Transverse colon (tissue), 4 donors: ENCODE results near the gene DDX55.

Experiments
- CTCF ChIP-seq, 5 experiments: fragments of 200-600 bp in 3 of 5; fragments of 450-650 bp in 2 of 5; sonication (generic) in 3 of 5; IDR thresholded peaks; 1 replicate in 2 of 5; 2 replicates in 3 of 5; pipeline ENCODE4 v1.5.1; 2016 to 2017; ENCODE audit warnings: antibody characterized with exemption in 5 of 5, inconsistent platforms in 3 of 5, mild to moderate bottlenecking in 2 of 5, moderate library complexity in 1 of 5
- EP300 ChIP-seq: sonication (generic); formaldehyde crosslinking; IDR thresholded peaks from one replicate; pipeline ENCODE4 v1.6.1; 2017; ENCODE audit warnings: antibody characterized with exemption, low read depth
- POLR2A ChIP-seq: fragments of 450-650 bp; IDR thresholded peaks from one replicate; pipeline ENCODE4 v1.6.1; 2016; ENCODE audit warnings: antibody characterized with exemption, mild to moderate bottlenecking, moderate library complexity
- POLR2AphosphoS5 ChIP-seq, 3 donors: sonication (generic); formaldehyde crosslinking; IDR thresholded peaks; one replicate each; pipeline ENCODE4 v1.6.1; 2016; ENCODE audit warnings: antibody characterized with exemption in 3 of 3

- no peak for TF ChIP-seq CTCF (IDR thresholded peaks at IDR 0.05)
- TF ChIP-seq POLR2A = no peak
- no peak for TF ChIP-seq POLR2AphosphoS5 (IDR thresholded peaks at IDR 0.05)
- no peak for TF ChIP-seq EP300
Measured at GRCh38 chr12:123667771-123668170, 65.9 kb downstream of the DDX55 start.
